ACC112 (cell line): ENCODE data around the gene C11orf91.

Experiments
- H2AFZ ChIP-seq: fragments of 200-600 bp; sonication (generic); one replicate; pipeline ENCODE4 v1.6.0; 2017; ENCODE audit warnings: antibody characterized with exemption, low read length; ENCODE audit not compliant: unreplicated experiment
- H3K27ac ChIP-seq: fragments of 200-600 bp; sonication (generic); 2 replicates; pipeline ENCODE4 v1.5.1; 2014; ENCODE audit warnings: low read depth, mild to moderate bottlenecking, antibody characterized with exemption, low read length, moderate library complexity
- H3K27me3 ChIP-seq: fragments of 200-600 bp; sonication (generic); 2 replicates; pipeline ENCODE4 v1.6.1; 2014; ENCODE audit warnings: mild to moderate bottlenecking, antibody characterized with exemption, low read length, moderate library complexity, mixed read lengths; ENCODE audit not compliant: insufficient read depth
- H3K36me3 ChIP-seq: fragments of 200-600 bp; sonication (generic); 2 replicates; pipeline ENCODE4 v1.6.1; 2016; ENCODE audit warnings: mild to moderate bottlenecking, antibody characterized with exemption, low read length, moderate library complexity, mixed read lengths; ENCODE audit not compliant: insufficient read depth
- H3K4me1 ChIP-seq: fragments of 200-600 bp; sonication (generic); one replicate; pipeline ENCODE4 v1.6.1; 2016; ENCODE audit warnings: low read length, mixed read lengths; ENCODE audit not compliant: insufficient read depth, unreplicated experiment, control insufficient read depth
- H3K4me3 ChIP-seq: fragments of 200-600 bp; sonication (generic); 2 replicates; pipeline ENCODE4 v1.5.1; 2014; ENCODE audit warnings: mild to moderate bottlenecking, low read depth, low read length
- H3K79me2 ChIP-seq: fragments of 200-600 bp; sonication (generic); one replicate; pipeline ENCODE4 v1.6.0; 2016; ENCODE audit warnings: low read length; ENCODE audit not compliant: control insufficient read depth, unreplicated experiment, insufficient read depth

C11orf91 gene

DNA sequence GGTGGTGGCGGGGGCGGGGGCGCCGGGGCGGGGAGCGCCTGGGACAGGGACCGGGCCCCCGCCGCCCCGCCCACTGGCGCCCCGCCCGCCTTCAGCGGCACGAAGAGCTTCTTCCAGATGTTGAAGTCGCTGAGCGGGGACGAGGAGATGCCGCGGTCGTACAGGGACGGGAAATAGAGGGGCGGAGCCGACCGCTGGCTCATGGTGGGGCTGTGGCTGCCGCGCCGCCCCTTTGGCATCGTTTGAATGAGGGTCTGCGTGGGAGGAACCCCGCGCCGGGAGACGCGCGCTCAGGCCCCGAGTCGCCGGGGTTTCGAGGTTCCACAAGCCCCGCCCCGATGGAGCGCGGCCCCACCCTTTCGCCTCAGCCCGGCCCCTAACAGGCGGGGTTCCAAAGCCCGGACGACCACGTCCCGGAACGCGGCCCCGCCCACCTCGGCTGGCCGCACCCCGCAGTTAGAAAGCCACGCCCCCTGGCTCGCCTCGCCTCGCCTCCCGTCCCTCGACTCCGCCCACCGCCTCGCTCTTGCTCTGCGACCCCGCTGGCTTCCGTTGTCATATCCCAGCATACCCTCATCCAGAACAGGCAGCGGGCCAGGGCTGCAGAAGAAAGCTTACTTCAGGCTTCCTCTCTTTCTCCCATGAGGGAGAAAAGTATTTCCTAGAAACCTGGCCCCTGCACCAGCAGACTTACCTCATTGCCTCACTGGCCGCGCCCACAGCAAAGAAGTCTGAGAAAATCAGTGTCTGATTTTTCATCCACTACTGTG lies at the start of gene C11orf91:
C11orf91 (minus strand) TSS at position 325 of the 770 bp plus-strand sequence; CDS start at position 239, 86 bp downstream.
- Histone ChIP-seq H3K4me3 (peak within 1 kb of the TSS; percentile 71), H3K79me2 (no peaks in the 10 kb centered on the region), H3K27ac (peak within 1 kb of the TSS; percentile 100), H3K27me3 (no peaks in the 10 kb centered on the region), H2AFZ (no peak within 1 kb of the TSS), H3K4me1 (peaks cover 79% of the 10 kb centered on the region), H3K36me3 (peaks cover 9% of the 10 kb centered on the region)

GRCh38 chr11:33747979-33748378 lies 47.4 kb upstream of the C11orf91 start:
- Histone ChIP-seq H3K4me3 (no peak overlapping the region), H3K27me3 (no peaks in the 10 kb centered on the region), H3K79me2 (no peaks in the 10 kb centered on the region), H2AFZ (no peak overlapping the region), H3K4me1 (peaks cover 12% of the 10 kb centered on the region), H3K36me3 (no peaks in the 10 kb centered on the region; the same call in 1 of the 2 replicates), H3K27ac (no peak overlapping the region)

DNA sequence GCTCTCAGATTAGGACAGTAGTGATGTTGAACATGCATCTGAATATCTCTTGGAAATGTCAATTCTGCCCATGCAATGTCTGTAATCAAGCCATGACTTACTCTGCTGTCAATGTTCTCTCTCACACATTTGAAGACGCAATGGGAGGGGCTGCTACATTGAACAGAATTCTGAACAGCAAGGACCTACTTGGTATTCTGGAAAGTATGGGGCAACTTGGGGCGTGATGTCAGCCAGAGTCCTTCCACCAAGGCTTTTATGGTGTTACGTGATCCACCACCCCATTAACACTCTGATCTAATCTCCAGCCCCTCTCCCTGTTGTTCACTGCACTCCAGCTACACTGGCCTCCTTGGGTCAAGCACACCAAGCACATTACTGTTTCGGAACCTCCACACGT lies 42.7 kb upstream of the C11orf91 start:
- Histone ChIP-seq H3K27ac (no peak overlapping the region), H3K4me3 (no peak overlapping the region), H3K27me3 (no peaks in the 10 kb centered on the region), H3K36me3 (no peaks in the 10 kb centered on the region), H3K79me2 (peaks cover 6% of the 10 kb centered on the region), H3K4me1 (peaks cover 17% of the 10 kb centered on the region), H2AFZ (no peak overlapping the region)

DNA sequence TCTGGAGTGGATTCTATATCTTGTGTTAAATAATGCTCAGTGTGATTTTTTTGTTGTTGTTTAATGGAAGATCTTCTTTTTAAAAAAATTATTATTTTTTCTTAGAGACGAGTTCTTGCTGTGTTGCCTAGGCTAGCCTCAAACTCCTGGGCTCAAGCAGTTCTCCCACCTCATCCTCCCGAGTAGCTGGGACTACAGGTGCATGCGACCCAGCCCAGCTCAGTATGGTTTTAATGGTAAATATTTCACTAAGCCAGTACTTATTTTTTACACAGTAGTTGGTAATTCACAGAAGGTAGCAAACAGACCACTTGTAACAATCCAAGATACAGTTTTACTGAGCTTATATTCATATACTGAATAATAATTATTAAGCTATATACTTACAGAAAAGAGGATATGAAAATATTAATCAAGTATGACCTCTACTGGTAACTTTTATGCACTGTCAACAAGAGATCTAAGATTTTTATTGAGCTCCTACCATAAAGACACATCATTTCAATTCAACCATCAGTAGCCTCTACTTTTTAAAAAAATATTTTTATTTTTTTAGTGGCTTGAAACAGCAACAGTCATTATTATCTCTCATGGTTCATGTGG lies 41.7 kb upstream of the C11orf91 start:
- H2AFZ ChIP-seq: no peak overlapping the region
- H3K27ac ChIP-seq: no peak overlapping the region
- H3K27me3 ChIP-seq: no peaks in the 10 kb centered on the region
- H3K4me1 ChIP-seq: peaks cover 20% of the 10 kb centered on the region
- H3K79me2 ChIP-seq: peaks cover 10% of the 10 kb centered on the region
- H3K36me3 ChIP-seq: no peaks in the 10 kb centered on the region
- H3K4me3 ChIP-seq: no peak overlapping the region

GRCh38 chr11:33741806-33742205 lies 41.2 kb upstream of the C11orf91 start:
- Histone ChIP-seq H3K79me2 (peaks cover 10% of the 10 kb centered on the region), H2AFZ (no peak overlapping the region), H3K4me1 (peaks cover 25% of the 10 kb centered on the region), H3K36me3 (no peaks in the 10 kb centered on the region), H3K4me3 (no peak overlapping the region), H3K27ac (no peak overlapping the region), H3K27me3 (no peaks in the 10 kb centered on the region)

- H3K36me3 ChIP-seq: peaks cover 27% of the 10 kb centered on the region; the same call in 1 of the 2 replicates
- peak overlapping the region; percentile 95 for H3K4me3 ChIP-seq
- H2AFZ ChIP-seq: peak overlapping the region; percentile 54
- H3K27me3 ChIP-seq: no peaks in the 10 kb centered on the region
- peaks cover 48% of the 10 kb centered on the region for H3K79me2 ChIP-seq
- H3K27ac ChIP-seq: peak overlapping the region; percentile 92
- H3K4me1 ChIP-seq: peaks cover 38% of the 10 kb centered on the region
These were observed 36.8 kb upstream of the C11orf91 start for GRCh38 chr11:33737362-33737821.

DNA sequence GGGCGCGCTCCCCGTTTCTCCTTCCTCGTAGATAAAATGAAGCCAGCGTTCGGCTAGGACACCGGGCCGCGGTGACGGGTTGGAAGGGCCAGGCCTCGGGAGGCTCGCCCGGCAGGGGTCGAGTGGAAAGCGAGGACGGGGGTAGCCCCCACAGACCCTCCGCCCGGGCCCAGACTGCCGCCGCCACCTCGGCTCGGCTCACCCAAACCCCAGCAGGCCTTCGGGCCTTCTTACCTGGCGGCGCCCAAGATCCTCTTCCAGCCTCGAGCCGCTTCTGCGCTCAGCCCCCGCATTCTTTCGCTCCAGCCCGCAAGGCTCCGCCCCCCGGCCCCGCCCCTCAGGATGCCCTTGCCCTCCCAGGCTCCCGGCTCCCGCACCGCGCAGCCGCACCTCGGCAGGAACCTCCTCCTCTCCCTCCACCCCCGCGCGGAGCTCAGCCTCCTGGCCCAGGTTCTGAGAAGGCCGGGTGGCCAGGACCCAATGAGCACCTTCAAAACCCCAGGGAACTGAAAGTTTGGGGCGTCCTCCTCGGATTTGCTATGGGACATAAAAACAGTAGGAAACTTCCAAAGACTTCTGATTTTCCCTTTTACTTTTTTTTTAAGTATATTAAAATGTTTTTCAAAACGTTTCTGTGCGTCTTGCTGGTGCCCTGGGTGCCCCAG lies 35.7 kb upstream of the C11orf91 start, which contains the start of gene CD59:
CD59 (minus strand) TSS at position 276 of the 665 bp plus-strand sequence. CDS start 13,978 bp downstream, outside the sequence.
- peaks cover 31% of the 10 kb centered on the region; the same call in 1 of the 2 replicates for H3K36me3 ChIP-seq
- H2AFZ ChIP-seq: peak within 1 kb of the TSS; percentile 54
- H3K79me2 ChIP-seq: peaks cover 59% of the 10 kb centered on the region
- H3K27me3 ChIP-seq: no peaks in the 10 kb centered on the region
- peak within 1 kb of the TSS; percentile 95 for H3K4me3 ChIP-seq
- peaks cover 44% of the 10 kb centered on the region for H3K4me1 ChIP-seq
- peak within 1 kb of the TSS; percentile 92 for H3K27ac ChIP-seq

DNA sequence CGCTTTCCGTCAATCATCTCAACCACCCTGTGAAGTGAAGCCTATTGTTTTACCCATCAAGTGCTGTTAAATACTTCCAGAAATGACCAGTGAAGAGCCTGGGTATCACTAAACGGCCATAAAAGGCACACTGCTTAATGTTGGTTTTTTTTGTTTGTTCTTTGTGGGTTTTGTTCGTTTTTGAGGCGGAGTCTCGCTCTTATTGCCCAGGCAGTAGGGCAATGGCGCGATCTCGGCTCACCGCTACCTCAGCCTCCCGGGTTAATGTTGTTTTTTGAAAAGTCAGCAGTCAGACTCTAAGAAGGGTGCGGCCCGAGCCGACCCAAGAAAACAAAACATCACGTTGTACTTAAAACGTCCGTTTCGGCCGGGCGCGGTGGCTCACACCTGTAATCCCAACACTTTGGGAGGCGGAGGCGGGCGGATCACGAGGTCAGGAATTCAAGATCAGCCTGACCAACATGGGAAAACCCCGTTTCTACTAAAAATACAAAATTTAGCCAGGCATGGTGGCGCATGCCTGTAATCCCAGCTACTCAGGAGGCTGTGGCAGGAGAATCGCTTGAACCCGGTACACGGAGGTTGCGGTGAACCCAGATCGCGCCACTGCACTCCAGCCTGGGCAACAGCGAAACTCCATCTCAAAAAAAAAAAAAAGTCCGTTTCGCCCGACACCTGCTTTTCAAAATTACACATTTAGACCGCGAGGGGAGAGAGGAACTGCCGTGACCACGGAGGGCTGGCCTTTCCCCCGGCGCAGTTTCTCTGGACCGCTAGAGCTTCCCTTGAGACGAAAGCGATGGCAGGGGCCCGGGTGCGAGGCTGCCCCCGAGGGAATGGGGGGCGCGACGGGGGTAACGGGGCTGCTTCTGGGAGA lies 34.9 kb upstream of the C11orf91 start:
- Histone ChIP-seq H3K27me3 (no peaks in the 10 kb centered on the region), H3K27ac (peak overlapping the region; percentile 92), H3K36me3 (peaks cover 37% of the 10 kb centered on the region), H3K79me2 (peaks cover 67% of the 10 kb centered on the region), H3K4me3 (peak overlapping the region; percentile 95), H3K4me1 (peaks cover 51% of the 10 kb centered on the region), H2AFZ (no peak overlapping the region)

GRCh38 chr11:33734441-33735270 lies 34.0 kb upstream of the C11orf91 start:
- Histone ChIP-seq H3K27ac (peak overlapping the region; percentile 92), H3K4me1 (peaks cover 57% of the 10 kb centered on the region), H3K36me3 (peaks cover 45% of the 10 kb centered on the region), H3K4me3 (peak overlapping the region; percentile 95), H3K27me3 (no peaks in the 10 kb centered on the region), H2AFZ (no peak overlapping the region), H3K79me2 (peaks cover 75% of the 10 kb centered on the region)
